HG03066 (cell line): ENCODE measurements around the gene AP1S2.
"Not testable (repeated sequence)": the region's sequence is repeated elsewhere in the genome, so short reads cannot be mapped to it uniquely, and the experiment has no call there.

Source experiments
- ATAC-seq: cut with Tn5 transposase; IDR thresholded peaks from one replicate; pipeline ENCODE4 v1.9.1; 2021; ENCODE audit warnings: low read depth; ENCODE audit not compliant: unreplicated experiment

The AP1S2 gene

GRCh38 chrX:15856222-15856587 is 1.6 kb upstream of the AP1S2 start:
- no peak for ATAC-seq

DNA sequence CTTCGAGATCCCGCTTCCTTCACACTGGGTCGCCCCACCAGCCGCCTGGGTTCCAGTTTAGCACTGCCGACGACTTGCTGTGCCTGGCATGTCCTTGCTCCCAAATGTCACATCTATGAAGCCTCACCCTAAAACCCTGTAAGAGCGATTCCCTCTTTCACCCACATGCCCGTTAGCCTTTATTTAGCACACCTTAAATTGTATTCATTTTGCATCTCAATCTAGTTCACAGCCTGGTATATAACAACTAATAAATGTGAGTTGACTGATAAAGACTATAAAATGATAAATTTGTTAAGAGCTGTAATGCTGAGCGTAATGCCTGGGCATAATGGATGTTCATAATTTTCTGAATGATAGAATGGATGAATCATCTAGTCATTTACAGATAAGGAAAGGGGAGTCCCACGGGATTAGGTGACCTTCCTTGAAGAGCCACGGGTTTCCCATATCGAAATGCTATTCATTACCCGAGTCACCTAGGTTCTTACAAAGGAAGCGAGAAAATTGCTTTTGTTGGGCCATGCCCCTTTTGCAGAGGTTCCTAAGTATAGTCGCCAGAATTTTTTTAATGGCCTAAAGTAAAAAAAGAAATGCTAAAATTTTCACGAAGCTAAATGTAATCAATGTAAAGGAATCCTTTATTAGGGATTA is 1.1 kb upstream of the AP1S2 start:
- no peak for ATAC-seq

- peak; percentile 39 for ATAC-seq
Measured at GRCh38 chrX:15854080-15854655, 445 bp downstream of the AP1S2 start.

DNA sequence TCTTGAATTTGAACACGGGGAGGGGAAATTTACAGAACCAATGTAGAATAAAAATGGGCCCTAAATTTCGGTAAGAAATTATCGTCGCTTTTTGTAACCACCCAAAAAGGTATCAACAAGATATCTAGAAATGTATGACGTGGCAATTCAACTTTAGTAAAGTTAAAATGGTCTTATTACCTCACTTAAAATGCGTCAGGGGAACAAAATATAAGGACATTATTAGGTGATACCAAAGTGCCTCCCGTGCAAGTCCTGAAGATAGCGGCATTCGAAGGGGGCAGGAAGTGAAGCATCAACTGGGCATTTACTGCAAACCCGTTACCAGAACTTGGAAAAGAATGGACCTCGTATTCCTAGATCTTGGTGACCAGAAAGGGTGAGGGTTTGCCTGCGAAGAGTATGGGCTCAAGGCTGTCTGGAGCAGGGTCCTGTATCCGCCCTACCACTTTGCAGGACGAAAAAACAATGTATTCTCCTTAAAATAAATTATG is 980 bp downstream of the AP1S2 start:
- ATAC-seq, result no peak

GRCh38 chrX:15849555-15849954 is 5.1 kb downstream of the AP1S2 start:
- ATAC-seq, result no peak

- ATAC-seq, result no peak
Measured at GRCh38 chrX:15848576-15848975, 6.0 kb downstream of the AP1S2 start.

- ATAC-seq, result no peak
Measured at GRCh38 chrX:15843960-15844359, 10.7 kb downstream of the AP1S2 start.

GRCh38 chrX:15841853-15842516 is 12.6 kb downstream of the AP1S2 start:
- no peak for ATAC-seq

DNA sequence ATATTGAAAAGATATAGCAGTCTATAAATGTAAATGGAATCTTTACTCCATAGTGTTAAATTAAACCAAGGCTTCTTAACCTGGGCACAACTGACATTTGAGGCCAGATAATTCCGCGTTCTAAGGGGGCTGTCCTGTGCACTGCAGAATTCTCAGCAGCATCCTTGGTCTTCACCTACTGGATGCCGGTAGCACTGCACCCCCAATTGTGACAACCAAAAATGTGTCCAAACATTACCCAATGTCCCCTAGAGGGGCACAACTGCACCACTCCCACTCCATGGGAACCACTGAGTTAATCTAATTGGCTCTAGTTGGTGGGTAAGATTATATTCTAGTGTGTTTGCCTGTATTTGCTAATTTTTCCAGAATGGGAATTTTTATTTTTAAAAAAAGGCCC is 16.6 kb downstream of the AP1S2 start:
- ATAC-seq, result no peak

DNA sequence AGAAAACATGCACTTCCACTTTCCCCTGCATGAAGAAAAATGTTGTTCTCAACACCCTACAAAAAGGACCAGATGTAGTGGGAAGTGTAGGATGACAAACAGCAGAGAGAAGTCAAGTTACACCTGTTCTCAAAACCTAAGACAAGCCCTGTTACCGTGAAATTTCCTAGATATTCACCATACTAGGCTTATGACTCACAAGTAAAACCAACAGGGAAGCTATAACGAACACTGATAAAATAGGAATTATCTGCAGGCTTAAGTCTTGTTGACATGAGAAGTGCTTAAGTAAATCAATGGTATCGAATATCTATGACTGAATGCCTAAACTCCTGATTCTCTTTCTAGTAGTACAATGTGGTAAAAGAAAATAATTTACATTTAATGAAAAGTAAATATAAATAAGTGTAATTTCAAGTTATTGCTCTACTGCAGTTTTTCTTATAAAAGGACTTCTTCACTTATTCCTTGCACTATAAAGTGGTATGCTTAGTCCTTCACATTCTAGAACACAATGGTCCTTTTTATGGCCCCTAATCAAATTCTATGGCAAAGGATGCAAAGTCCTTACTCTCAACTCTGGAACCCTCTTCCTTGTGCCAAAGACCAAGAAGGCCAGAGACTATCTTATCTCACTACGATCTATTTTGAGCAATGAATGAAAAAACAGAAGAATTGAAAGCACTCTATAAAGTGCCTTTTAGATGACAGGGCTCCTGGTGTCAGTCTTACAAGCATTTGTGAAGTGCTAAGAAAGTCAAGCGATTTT is 19.6 kb downstream of the AP1S2 start:
- ATAC-seq, result no peak

DNA sequence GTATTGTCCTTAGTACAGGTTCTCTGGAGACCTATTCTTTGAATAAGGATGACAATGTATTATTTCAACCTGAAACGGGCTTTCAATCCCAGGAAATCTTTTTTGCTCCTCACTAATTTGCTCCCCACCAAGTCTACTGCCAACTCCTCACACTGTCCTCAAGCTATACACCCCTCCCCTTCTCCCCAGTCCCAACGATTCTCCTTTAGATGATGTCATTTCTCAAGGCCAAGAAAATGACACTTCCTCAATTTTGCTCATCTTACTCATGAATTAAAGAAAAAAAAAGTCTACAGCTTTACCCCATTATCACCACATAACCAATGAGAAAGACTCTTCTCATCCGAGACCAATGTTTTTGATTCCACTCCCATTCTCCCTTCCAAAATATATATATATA is 20.6 kb downstream of the AP1S2 start:
- no peak for ATAC-seq

DNA sequence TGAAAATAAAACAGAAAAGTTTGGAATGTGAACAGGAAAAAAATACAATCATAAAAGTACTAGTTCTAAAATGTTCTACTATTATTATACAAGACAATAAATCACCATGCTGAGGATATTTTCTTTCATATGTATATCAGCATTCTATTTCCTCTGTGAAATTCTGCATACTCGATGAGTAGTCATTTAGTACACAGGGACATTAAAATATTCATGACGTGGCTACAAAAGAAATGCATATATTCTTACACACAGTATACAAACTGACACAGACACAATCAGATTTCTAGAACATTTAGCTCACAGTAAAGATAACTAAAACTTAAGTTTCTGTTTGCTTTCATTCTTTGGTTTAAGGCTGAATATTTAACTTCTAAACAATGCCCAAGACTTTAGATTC is 23.3 kb downstream of the AP1S2 start:
- not testable (repeated sequence) for ATAC-seq

DNA sequence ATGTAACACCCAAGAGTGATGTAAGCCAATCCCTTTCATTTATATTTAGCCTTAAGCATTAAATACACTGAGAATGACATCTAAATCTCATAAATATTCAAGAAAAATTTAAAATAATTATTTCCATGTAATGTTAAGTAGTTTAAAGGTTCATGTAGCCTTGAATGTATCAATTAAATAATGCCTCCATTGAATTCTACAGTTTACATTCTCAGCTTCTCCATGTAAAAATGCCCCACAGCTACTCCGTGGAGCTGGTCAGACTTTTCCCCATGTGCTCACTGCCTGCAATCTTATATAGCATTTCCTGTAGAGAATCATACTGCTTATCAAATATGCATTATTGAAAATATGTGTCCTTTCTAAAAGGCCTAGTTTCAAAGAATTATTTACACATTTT is 25.4 kb downstream of the AP1S2 start:
- ATAC-seq, result no peak

DNA sequence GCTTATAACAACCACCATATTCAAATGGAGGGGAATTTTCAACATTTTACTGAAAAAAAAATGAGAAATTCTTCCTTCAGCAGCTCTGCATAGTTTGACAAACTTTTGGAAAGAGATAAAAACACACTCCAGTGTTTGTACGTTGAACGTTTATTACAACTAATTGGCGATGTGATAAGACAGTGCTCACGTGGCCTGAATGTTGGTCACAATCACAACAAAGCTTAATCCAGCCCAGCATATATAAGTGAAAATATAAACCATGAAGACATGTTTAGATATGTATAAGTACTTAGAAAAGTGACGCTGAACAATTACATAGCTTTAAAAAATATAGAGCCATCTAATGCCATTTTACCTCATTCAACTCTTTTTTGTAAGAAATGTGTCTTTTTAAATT is 28.7 kb downstream of the AP1S2 start:
- no peak for ATAC-seq

- ATAC-seq, result no peak
Measured at GRCh38 chrX:15822922-15823321, 31.7 kb downstream of the AP1S2 start.

- no peak for ATAC-seq
Measured at GRCh38 chrX:15820106-15821073, 34.2 kb downstream of the AP1S2 start.

DNA sequence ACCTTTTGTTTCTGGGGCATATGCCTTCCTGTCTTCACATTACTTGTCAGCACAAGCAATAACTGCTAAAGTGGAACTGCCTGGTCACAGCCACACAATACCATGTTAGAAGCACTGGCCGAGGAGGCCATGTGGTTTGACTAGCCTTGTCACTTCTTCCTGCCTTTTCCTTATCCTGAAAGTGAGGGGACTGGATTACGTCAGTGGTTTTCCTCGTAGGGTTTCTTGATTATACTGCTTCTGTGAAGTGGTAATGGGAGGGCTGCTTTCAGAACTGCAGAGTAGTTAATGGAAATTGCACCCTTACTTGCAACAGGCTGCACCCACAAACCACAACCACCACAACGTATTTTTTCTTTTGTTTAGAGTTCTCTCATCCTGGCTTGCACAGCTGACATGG is 37.7 kb downstream of the AP1S2 start:
- no peak for ATAC-seq

- no peak for ATAC-seq
Measured at GRCh38 chrX:15816438-15816809, 38.2 kb downstream of the AP1S2 start.

GRCh38 chrX:15815779-15816437 is 38.7 kb downstream of the AP1S2 start:
- ATAC-seq, result peak; percentile 73
